Measurements from ENCODE around the gene SERF1A.
"Not testable (repeated sequence)": the region's sequence is repeated elsewhere in the genome, so short reads cannot be mapped to it uniquely, and the experiment has no call there.

Gene SERF1A

GRCh38 chr5:70900533-70901271 lies at the start of gene SERF1A:
Gene SERF1A (plus strand): TSS chr5:70900669. CDS start chr5:70900870, 201 bp downstream.
- not testable (repeated sequence) for DNase-seq

GRCh38 chr5:70866778-70867177 lies 33.7 kb upstream of the SERF1A start:
- not testable (repeated sequence) for DNase-seq

DNA sequence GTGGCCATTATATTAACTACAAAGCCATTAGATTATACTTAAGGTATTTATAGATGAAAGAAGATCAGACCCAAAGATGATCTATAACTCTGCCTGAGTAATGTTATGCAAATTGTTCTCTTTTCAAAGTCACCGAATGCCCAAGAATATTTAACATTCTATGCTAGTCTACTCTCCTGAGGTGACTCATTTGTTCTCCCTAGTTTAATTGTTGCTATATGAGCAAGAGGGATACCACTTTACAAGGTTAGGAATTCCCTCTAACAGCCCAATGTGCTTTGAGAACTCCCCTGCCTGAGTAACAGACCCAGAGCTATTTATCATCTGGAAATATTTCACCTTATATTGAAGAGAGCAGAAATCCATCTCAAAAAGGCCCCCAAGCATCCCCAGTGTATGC lies 29.8 kb upstream of the SERF1A start:
- not testable (repeated sequence) for DNase-seq

GRCh38 chr5:70896076-70896475 lies 4.4 kb upstream of the SERF1A start:
- DNase-seq = not testable (repeated sequence)

DNA sequence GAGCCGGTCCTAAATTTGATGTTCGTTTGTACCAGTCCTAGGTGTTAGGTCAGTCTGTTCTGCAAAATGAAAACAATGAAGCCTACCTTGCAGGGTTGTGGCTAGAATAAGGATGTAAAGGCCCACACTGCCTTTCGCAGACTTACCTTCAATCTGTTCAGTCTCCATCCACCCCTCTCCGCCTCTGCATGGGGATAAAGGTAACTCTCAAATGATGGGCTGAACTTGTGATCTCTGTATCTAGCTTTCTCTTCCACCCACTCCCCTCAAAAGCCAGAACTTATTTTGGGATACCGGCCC lies 753 bp downstream of the SERF1A start:
- not testable (repeated sequence) for DNase-seq

- not testable (repeated sequence) for DNase-seq
Observed at GRCh38 chr5:70906624-70907023, 6.2 kb downstream of the SERF1A start.

- not testable (repeated sequence) for DNase-seq
Observed at GRCh38 chr5:70916829-70917228, 16.4 kb downstream of the SERF1A start.

GRCh38 chr5:70925211-70925562 lies 24.7 kb downstream of the SERF1A start:
- not testable (repeated sequence) for DNase-seq

DNA sequence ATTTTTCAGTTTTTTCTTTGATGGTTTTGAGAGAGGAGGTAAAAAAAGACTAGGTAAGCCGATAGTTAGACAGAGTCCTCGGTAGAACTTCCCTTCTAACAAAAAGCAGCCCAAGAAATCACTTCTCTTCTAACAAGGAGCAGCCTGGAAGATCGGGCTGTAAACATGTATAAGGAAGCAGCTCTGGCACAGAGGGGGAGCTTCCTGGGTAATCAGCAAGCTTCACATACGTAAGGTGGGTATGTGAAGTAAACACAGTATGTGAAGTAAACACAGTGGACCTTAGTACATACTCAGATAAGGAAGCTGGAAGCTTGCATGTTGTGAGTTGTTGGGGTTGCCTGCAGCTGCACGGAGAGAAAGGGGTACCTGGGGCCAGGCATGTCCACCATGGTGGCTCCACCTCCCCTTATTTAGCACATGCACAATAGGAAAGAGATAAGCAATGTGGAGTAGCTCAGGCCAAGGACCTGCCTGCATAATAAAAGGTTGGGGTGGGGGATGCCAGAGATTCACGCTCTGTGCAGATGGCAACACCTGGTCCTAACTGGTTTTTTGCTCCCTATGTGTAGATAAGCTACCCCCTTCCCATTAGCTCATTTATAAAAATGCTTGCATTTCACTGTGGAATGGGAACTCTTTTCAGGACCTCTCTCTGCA lies 31.4 kb downstream of the SERF1A start:
- not testable (repeated sequence) for DNase-seq

DNA sequence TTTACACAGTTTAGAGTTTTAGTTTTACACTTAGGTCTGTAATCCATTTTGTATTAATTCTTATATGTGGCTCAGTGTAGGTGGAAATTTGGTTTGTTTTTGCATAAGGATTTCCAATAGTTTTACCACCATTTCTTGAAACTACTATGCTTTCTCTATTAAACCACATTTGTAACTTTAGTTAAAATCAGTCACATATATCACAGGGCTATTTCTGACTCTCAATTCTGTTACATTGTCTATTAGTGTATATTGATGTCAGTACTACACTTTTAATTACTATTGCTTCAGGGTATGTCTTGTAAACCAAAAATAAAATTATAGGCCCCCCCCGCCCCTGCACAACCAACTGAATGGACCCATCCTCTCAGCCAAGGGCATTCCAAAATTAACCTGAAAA lies 32.1 kb downstream of the SERF1A start:
- DNase-seq = not testable (repeated sequence)

- not testable (repeated sequence) for DNase-seq
Observed at GRCh38 chr5:70953068-70953467, 52.6 kb downstream of the SERF1A start.
